ENCODE measurements around the gene CCM2L. TPM values are rescaled to one million over a fixed set of nuclear protein-coding genes. Genes with fewer than 3 reads are reported as not detected.

Gene CCM2L
- total RNA-seq, 1 donor from 2014 or later: not detected

- no peak overlapping the region for H3K4me3 ChIP-seq (ENCODE audit: low read depth, low read length)
- TF ChIP-seq, protein P1, sequence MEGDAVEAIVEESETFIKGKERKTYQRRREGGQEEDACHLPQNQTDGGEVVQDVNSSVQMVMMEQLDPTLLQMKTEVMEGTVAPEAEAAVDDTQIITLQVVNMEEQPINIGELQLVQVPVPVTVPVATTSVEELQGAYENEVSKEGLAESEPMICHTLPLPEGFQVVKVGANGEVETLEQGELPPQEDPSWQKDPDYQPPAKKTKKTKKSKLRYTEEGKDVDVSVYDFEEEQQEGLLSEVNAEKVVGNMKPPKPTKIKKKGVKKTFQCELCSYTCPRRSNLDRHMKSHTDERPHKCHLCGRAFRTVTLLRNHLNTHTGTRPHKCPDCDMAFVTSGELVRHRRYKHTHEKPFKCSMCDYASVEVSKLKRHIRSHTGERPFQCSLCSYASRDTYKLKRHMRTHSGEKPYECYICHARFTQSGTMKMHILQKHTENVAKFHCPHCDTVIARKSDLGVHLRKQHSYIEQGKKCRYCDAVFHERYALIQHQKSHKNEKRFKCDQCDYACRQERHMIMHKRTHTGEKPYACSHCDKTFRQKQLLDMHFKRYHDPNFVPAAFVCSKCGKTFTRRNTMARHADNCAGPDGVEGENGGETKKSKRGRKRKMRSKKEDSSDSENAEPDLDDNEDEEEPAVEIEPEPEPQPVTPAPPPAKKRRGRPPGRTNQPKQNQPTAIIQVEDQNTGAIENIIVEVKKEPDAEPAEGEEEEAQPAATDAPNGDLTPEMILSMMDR (conservative IDR thresholded peaks at IDR 0.05; ENCODE audit: low read depth, low read length): no peak
- DNase-seq (ENCODE audit: low read depth): no peak
These were observed 43.4 kb downstream of the CCM2L start for GRCh38 chr20:32053648-32054047.

DNA sequence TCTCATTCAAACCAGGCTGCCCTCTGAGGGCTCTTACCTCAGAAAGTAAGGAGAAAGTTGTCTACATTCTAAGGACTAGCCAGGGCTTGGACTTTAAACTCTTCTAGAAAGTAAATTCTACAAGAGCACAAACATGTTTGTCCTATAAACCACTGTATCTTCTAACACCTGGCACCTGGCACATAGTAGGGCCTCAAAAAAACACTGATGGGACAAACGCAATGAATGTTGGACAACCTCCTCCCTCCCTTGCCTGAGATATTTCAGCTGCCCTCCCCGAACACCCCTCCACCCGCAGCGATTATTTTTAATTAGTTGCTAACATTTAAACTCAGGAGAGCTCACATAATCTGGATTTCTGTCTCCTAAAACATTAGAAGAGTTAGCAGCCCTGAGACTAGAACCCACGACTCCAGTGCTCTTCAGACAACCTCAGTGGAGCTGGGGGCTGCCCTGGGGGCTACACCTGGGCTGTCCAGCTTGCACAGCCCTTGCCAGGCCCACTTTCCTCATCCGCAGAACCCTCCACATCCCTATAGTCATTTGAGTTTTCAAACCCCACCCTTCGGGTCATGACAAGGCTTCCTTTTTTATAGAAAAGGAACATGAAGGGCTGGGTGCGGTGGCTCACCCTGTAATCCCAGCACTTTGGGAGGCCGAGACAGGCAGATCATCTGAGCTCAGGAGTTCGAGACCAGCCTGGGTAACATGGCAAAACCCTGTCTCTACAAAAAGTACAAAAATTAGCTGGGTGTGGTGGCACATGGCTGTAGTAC, 46.7 kb downstream of the CCM2L start:
- TF ChIP-seq, protein P1 (conservative IDR thresholded peaks at IDR 0.05; ENCODE audit: low read depth, low read length): no peak
- no peak overlapping the region for H3K4me3 ChIP-seq (ENCODE audit: low read depth, low read length)
- no peak for DNase-seq (ENCODE audit: low read depth)

GRCh38 chr20:32057656-32058184, 47.5 kb downstream of the CCM2L start:
- TF ChIP-seq, protein P1 (conservative IDR thresholded peaks at IDR 0.05; ENCODE audit: low read depth, low read length): no peak
- H3K4me3 ChIP-seq (ENCODE audit: low read depth, low read length): no peak overlapping the region
- DNase-seq (ENCODE audit: low read depth): no peak

DNA sequence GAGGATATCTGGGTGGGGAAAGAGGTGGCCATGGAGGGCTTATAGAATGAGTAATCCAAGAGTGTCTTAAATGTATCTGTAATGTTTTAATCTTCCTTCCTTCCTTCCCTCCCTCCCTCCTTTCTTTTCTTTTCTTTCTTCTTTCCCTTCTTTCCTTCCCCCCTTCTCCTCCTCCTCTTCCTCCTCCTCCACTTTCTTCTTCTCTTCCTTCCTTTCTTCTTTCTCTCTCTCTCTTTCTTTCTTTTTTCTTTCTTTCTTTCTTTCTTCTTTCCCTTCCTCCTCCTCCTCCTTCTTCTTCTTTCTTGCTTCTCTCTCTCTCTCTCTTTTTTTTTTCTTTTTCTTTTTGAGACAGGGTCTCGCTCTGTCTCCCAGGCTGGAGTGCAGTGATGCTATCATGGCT, 49.0 kb downstream of the CCM2L start:
- TF ChIP-seq, protein P1 (conservative IDR thresholded peaks at IDR 0.05; ENCODE audit: low read depth, low read length): no peak
- DNase-seq (ENCODE audit: low read depth): no peak
- no peak overlapping the region for H3K4me3 ChIP-seq (ENCODE audit: low read depth, low read length)

DNA sequence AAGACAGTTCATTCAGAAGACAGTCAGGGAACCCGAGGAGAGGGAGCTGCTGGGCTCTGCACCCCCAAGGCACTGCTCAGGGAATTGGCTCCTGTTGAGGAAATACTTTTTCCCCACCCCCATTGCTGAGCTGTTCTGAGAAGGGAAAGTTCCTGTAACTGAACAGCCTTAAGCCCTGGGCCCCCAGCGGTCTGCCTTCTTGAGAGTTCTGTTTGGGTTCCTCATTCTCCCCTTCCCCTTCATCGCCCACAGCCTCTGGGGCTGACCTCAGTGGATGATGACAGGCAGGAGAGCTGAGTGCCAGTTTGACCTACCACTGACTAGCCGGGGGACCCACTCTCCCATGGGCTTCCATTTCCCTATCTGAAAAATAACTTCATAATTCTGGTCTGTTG, 52.5 kb downstream of the CCM2L start:
- DNase-seq (ENCODE audit: low read depth): no peak
- TF ChIP-seq, protein P1 (conservative IDR thresholded peaks at IDR 0.05; ENCODE audit: low read depth, low read length): no peak
- H3K4me3 ChIP-seq (ENCODE audit: low read depth, low read length): no peak overlapping the region

DNA sequence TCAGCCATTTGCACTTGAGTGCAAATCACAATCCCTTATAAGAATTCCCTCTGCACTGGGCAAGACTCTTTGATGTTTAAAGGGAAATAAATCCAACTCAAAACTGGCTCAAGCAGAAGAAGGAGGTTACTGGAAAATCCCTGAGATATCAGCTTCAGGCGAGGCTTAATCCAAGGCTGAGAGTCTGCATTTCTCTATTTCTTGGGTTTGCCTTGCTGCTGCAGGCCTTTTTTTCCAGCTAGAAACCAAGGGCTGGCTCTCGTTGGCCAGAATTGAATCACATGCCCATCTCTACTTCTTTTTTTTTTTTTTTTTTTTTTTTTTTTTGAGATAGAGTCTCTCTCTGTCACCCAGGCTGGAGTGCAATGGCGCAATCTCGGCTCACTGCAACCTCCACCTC, 53.5 kb downstream of the CCM2L start:
- no peak for DNase-seq (ENCODE audit: low read depth)
- H3K4me3 ChIP-seq (ENCODE audit: low read depth, low read length): no peak overlapping the region
- TF ChIP-seq, protein P1 (conservative IDR thresholded peaks at IDR 0.05; ENCODE audit: low read depth, low read length): no peak

- no peak for DNase-seq (ENCODE audit: low read depth)
- TF ChIP-seq, protein P1 (conservative IDR thresholded peaks at IDR 0.05; ENCODE audit: low read depth, low read length): no peak
- H3K4me3 ChIP-seq (ENCODE audit: low read depth, low read length): no peak overlapping the region
These were observed 54.4 kb downstream of the CCM2L start for GRCh38 chr20:32064667-32065066.
